Measurements from ENCODE around the gene NBPF6.
"Not testable (repeated sequence)": the region's sequence is repeated elsewhere in the genome, so short reads cannot be mapped to it uniquely, and the experiment has no call there.

Gene NBPF6

GRCh38 chr1:108502138-108502537 is 52.0 kb downstream of the NBPF6 start:
- DNase-seq = no peak

- DNase-seq = no peak
These were observed 52.5 kb downstream of the NBPF6 start for GRCh38 chr1:108502624-108503023.

GRCh38 chr1:108503062-108503733 is 53.1 kb downstream of the NBPF6 start:
- no peak for DNase-seq

- DNase-seq = no peak
These were observed 54.3 kb downstream of the NBPF6 start for GRCh38 chr1:108504447-108504846.

- peak; percentile 47 for DNase-seq
These were observed 55.6 kb downstream of the NBPF6 start for GRCh38 chr1:108505763-108506070.

GRCh38 chr1:108511764-108512163 is 61.6 kb downstream of the NBPF6 start:
- DNase-seq = no peak

GRCh38 chr1:108512239-108513043 is 62.3 kb downstream of the NBPF6 start:
- peak; percentile 66 for DNase-seq

GRCh38 chr1:108513044-108513415 is 62.9 kb downstream of the NBPF6 start:
- no peak for DNase-seq

- DNase-seq = not testable (repeated sequence)
These were observed 63.8 kb downstream of the NBPF6 start for GRCh38 chr1:108513914-108514313.

- not testable (repeated sequence) for DNase-seq
These were observed 67.3 kb downstream of the NBPF6 start for GRCh38 chr1:108517301-108517897.
